Stimulated activated CD4-positive, alpha-beta T cell treated with anti-CD3 and anti-CD28 coated beads, Interleukin-15, amount 100 ng/mL, for 24 hours (primary cell): ENCODE data around the gene SPINT3.

ENCODE experiments used
- DNase-seq: peaks from one replicate; pipeline ENCODE4 v3.0.0-alpha.2; 2020

SPINT3 gene

GRCh38 chr20:45515147-45515913, at the start of gene SPINT3:
Gene SPINT3 (minus strand): TSS chr20:45515622. CDS start chr20:45515608, 14 bp downstream.
- no peak for DNase-seq

GRCh38 chr20:45564760-45565276, 49.4 kb upstream of the SPINT3 start:
- DNase-seq: no peak

- DNase-seq: no peak
These were observed 39.8 kb upstream of the SPINT3 start for GRCh38 chr20:45555198-45555597.

GRCh38 chr20:45552456-45552855, 37.0 kb upstream of the SPINT3 start:
- no peak for DNase-seq

GRCh38 chr20:45550765-45551164, 35.3 kb upstream of the SPINT3 start:
- no peak for DNase-seq

- DNase-seq: no peak
These were observed 33.0 kb upstream of the SPINT3 start for GRCh38 chr20:45548410-45548809.

- no peak for DNase-seq
These were observed 31.9 kb upstream of the SPINT3 start, which contains the start of gene EPPIN for GRCh38 chr20:45547206-45547770. Gene EPPIN (minus strand): TSS chr20:45547401. CDS start chr20:45547357, 44 bp downstream.

GRCh38 chr20:45545754-45546453, 30.5 kb upstream of the SPINT3 start:
- no peak for DNase-seq

- DNase-seq: no peak
These were observed 29.9 kb upstream of the SPINT3 start for GRCh38 chr20:45545351-45545750.

GRCh38 chr20:45539382-45539781, 24.0 kb upstream of the SPINT3 start, which contains the start of gene WFDC6:
Gene WFDC6 (minus strand): TSS chr20:45539482. CDS start chr20:45539407, 75 bp downstream.
- DNase-seq: no peak

- DNase-seq: no peak
These were observed 22.9 kb upstream of the SPINT3 start for GRCh38 chr20:45538209-45538799.

GRCh38 chr20:45527294-45527693, 11.9 kb upstream of the SPINT3 start:
- no peak for DNase-seq

GRCh38 chr20:45523821-45524220, 8.4 kb upstream of the SPINT3 start:
- DNase-seq: no peak

- DNase-seq: no peak
These were observed 2.9 kb upstream of the SPINT3 start for GRCh38 chr20:45518282-45518681.

- no peak for DNase-seq
These were observed 5.1 kb downstream of the SPINT3 start for GRCh38 chr20:45510242-45510862.

- no peak for DNase-seq
These were observed 6.3 kb downstream of the SPINT3 start for GRCh38 chr20:45509091-45509490.

GRCh38 chr20:45508068-45508886, 7.1 kb downstream of the SPINT3 start:
- no peak for DNase-seq

- no peak for DNase-seq
These were observed 8.2 kb downstream of the SPINT3 start for GRCh38 chr20:45507011-45507820.

- no peak for DNase-seq
These were observed 9.0 kb downstream of the SPINT3 start for GRCh38 chr20:45506398-45506797.

- no peak for DNase-seq
These were observed 12.0 kb downstream of the SPINT3 start for GRCh38 chr20:45503403-45503802.

- no peak for DNase-seq
These were observed 12.9 kb downstream of the SPINT3 start for GRCh38 chr20:45502561-45502960.
